Stimulated activated CD8-positive, alpha-beta memory T cell treated with anti-CD3 and anti-CD28 coated beads, Interleukin-15, amount 100 ng/mL, for 24 hours (primary cell): ENCODE results near the gene OR1Q1.
"Not testable (repeated sequence)": the region's sequence is repeated elsewhere in the genome, so short reads cannot be mapped to it uniquely, and the experiment has no call there.

Experiments used
- DNase-seq: peaks from one replicate; pipeline ENCODE4 v3.0.0-alpha.2; 2020; ENCODE audit warnings: low read depth

The OR1Q1 gene, protein sequence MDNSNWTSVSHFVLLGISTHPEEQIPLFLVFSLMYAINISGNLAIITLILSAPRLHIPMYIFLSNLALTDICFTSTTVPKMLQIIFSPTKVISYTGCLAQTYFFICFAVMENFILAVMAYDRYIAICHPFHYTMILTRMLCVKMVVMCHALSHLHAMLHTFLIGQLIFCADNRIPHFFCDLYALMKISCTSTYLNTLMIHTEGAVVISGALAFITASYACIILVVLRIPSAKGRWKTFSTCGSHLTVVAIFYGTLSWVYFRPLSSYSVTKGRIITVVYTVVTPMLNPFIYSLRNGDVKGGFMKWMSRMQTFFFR

DNA sequence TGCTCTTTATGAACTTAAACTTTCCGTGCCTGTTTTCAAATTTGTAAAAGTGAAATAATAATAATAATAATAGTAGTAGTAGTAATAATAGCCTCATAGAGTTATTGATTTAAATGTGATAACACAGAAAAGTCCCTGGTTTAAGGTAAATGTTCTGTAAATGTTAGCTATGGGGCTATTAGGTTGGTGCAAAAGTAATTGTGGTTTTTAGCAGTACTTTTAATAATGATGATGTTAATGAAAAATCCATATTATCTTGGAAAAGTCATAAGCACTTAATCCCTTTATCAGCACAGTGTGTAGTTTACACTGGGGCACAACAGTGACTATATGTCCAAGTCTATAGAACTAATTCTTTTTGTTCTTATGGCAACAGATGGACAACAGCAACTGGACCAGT is at the start of gene OR1Q1:
OR1Q1 (plus strand) TSS at position 377 of the 400 bp plus-strand sequence; CDS start at position 377, 0 bp downstream.
- no peak for DNase-seq

DNA sequence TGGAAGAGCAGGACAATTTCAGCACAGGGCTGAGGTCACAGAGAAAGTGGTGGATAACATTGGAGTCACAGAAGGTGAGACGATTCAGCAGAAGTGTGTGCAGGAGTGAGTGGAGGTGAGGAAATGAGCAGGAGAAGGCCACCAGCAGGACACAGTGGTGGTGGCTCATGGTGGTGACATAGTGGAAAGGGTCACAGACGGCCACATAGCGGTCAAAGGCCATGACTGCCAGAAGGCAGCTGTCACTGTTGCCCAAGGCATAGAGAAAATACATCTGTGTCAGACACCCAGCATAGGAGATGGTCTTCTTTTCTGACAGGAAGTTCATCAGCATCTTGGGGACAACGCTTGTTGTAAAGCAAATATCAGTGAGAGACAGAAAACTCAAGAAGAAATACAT is 46.6 kb upstream of the OR1Q1 start:
- no peak for DNase-seq

DNA sequence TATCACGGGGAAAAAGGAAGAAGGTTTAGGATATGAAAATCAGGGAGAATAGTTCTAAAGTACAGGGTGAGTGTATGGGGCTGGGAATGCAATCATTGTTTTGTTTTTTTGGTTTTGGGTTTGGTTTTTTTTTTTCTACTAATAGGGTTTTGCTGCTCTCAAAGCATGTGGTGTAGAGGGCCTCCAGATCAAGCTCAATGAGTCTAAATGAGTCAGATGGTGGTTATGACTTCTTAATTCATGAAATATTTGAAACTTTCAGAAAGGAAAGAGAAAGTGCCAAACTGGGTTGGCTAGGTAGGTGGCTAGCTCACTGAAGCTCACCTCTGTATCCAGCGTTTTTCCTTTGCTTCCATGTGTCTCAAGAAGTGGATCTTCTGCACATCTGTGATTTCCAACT is 42.1 kb upstream of the OR1Q1 start:
- DNase-seq: no peak

DNA sequence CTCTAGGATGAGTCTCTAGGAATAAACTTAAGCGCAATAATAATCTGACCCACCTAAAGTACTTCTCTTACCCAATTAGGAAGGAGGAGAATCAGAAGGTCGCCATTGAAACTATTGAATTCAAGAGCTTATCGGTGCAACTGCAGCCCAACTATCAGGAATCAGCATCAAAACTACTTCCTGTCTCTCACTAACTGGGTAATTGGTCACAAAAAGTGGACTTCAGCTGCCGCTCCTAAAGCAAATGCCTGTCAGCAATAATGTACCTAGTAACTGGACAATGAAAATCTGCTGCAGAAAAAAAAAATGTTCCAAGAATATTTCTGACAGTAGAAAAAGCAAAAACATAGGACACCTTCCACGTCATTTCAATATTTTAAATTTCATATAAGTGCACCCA is 34.7 kb upstream of the OR1Q1 start:
- no peak for DNase-seq

DNA sequence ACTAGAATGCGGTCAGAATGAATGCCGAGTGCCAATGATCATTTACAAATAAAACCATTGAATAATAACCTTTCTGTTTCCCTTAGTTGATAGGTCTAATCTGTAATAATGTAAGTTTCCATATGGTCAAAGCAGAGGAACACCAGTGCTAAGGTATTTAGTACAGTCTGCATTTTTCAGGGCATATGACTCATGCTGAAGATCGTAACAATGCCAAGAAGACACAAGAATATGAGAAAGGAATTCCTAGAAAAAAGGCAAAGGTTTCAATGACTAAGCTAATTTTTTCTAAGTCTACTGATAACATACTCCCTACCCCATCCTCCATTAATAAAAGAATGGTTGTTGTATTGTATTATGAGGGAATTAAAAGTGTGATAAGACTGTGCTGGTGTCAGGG is 34.2 kb upstream of the OR1Q1 start:
- DNase-seq: no peak

DNA sequence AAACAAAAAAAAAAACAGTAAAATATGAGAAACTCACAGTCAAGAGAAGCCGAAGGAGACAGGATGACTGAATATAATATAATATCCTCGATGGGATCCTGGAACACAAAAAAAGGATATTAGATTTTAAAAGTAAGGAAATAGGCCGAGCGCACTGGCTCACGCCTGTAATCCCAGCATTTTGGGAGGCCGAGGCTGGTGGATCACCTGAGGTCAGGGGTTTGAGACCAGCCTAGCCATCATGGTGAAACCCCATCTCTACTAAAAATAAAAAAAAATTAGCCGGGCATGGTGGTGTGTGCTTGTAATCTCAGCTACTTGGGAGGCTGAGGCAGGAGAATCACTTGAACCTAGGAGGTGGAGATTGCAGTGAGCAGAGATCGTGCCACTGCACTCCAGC is 31.3 kb upstream of the OR1Q1 start, which contains the start of gene OR1L8:
OR1L8 (minus strand) TSS at position 101 of the 400 bp plus-strand sequence. CDS start 14,907 bp downstream, outside the sequence.
- DNase-seq: not testable (repeated sequence)

DNA sequence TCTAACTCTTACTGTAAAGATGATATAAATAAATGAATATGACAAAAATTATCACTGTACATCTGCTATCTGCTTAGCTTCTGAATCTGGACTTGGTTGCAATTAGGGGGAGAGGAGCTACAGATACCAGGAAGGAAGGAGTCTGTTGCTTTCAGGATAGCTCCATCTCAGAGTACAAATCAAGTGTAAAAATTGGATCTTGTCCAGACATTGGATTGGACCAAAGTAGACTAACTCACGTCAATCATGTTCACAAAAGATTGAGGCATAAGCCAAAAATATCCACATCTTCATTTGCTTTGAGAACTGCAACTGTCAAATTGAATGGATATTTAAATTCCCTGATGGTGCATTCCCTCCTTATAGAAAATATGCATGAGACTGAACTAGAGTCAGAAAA is 8.8 kb upstream of the OR1Q1 start:
- no peak for DNase-seq

DNA sequence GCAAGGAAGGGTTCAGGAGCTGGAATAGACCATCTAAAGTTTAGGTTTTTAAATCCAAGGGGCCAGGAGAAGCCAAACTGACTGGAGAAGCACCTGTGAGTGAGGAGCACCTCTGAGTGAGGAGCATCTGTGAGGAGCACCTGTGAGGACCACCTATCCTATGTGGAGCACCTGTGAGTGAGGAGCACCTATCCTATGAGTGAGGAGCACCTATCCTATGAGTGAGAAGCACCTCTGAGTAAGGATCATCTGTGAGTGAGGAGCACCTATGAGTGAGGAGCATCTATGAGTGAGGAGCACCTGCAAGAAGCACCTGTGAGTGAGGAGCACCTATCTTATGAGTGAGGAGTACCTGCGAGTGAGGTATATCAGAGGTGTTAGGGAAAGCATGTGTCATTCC is 8.0 kb upstream of the OR1Q1 start:
- DNase-seq: no peak

DNA sequence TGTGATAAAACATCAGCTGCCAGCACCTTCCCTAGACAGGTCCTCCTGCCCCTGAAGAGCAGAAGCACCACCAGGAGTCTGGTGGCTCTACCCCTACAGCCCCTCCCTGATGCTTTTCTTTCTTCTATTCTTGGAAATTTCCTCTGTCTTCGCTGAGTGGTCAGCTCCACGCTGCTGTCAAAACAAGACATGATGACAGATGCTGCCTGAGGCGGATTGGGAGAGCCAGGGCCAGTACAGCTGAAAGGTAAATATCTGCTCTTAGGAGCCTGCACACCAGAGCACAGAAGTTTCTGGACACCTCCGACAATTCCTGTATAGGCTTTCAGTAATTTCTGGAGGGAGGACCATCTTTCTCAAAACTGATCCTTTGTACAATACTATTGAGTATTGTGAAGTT is 4.7 kb upstream of the OR1Q1 start:
- no peak for DNase-seq

DNA sequence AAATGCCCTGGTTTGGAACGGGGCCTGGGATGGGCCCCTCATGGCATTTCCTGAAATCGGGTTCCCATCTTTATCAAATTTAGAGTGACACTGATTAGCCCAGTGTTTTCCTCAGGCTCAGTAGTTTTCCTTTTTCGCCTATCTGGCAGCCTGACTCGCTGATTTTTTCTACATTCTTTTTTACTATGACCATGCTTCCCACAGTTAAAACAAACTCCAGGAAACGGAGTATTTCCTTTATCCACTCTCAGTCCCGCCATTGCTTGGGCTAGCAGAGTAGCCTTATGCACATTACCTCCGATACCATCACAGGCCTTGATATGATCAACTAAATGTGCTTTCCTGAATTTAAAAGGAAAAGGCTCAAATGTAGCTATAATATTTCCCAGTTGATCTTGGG is 5.5 kb downstream of the OR1Q1 start:
- no peak for DNase-seq

DNA sequence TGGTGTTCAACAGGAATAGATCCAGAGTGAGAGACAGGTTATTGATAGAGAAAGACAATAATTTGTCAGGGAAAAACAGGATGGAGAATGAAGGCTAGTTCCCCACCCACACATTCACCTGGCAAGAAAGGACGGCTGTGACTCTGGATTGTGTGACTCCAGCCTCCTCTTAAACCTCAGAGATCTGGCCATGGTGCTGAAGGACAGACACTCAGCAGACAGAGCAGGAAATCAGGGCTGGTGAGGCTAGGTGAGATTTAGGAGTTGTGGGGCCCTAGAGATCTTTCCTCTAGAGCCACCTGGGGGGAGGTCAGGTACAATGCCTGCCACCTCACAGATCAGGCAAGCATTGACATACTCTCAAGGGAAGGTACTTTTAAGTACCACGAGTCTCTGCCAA is 27.7 kb downstream of the OR1Q1 start:
- DNase-seq: no peak

DNA sequence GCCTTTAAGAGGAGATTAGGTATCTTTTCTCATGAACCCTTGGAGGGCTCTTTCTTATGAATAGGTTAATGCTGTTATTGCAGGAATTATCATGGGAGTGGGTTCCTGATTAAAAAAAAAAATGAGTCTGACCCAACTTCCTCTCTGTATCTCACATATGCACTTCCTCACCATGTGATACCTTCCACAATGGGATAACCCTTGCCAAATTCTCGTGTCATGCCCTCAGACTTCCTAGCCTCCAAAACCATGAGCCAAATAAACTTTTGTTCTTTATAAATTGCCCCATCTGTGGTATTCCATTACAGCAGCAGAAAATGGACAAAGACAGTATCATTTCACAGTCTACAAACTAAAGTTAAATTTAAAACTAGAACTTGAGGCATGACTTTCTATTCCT is 41.8 kb downstream of the OR1Q1 start:
- no peak for DNase-seq

DNA sequence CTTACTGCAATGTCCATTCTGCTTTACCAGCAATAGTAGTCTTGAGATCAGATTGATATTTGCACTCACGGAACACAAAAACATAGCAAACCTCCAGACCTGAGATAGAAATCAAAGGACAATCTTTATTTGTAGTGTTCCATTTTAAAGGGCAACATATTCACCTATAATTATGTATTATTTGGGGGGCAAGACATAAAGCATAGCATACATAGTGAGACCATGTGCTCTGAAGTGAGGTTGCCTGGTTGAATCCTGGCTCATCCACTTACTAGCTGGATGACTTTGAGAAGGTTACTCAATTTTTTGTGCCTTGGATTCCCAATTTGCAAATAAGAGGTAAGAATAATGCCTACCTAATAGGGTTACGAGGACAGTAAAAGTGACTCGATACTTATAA is 43.0 kb downstream of the OR1Q1 start, which contains the start of gene OR1B1:
OR1B1 (minus strand) TSS at position 101 of the 400 bp plus-strand sequence.
- DNase-seq: no peak

DNA sequence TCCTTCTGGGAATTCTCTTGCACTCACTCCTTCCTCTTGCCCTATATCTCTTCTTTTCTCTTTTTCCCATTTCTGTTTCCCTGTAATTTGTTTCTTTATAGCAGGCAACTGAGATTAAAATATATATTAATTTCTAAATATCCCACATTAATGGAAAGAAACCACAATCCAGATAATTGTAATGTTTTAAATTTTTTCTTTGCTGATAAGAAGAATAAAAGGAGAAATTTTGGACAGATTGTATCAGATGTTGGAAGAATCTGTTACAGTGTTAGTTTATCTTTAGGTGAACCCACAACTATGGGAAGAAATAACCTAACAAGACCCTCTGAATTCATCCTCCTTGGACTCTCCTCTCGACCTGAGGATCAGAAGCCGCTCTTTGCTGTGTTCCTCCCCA is 46.9 kb downstream of the OR1Q1 start, which contains the start of gene OR1L1:
OR1L1 (plus strand) TSS at position 301 of the 400 bp plus-strand sequence; CDS start at position 301, 0 bp downstream.
- DNase-seq: no peak
